Ishikawa (cell line): ENCODE data around the gene LYSMD2.

Experiments
- EGR1 ChIP-seq: IDR thresholded peaks from 2 replicates; pipeline ENCODE4 v1.6.1; 2012
- MAX ChIP-seq: IDR thresholded peaks from 2 replicates; pipeline ENCODE4 v1.6.1; 2012
- REST ChIP-seq: IDR thresholded peaks from 2 replicates; pipeline ENCODE4 v1.6.1; 2012; ENCODE audit warnings: low read depth, mild to moderate bottlenecking

GRCh38 chr15:51727141-51727897, 10.1 kb downstream of the LYSMD2 start:
- TF ChIP-seq REST (no peak), MAX (no peak), EGR1 (no peak)
